Natural killer cell (primary cell): ENCODE data around the gene PPFIA1. TPM values are rescaled to one million over a fixed set of nuclear protein-coding genes. Genes with fewer than 3 reads are reported as not detected.

Source experiments
- ATAC-seq, 3 donors: fragments of 150-1000 bp in 2 of 3; fragments of 200-7000 bp in 1 of 3; cut with Tn5 transposase; 1 replicate in 1 of 3; 2 replicates in 2 of 3; pipeline ENCODE4 v1.10.0; 2021; ENCODE audit warnings: mild to moderate bottlenecking in 2 of 3, moderate library complexity in 2 of 3
- DNase-seq, 2 donors: peaks; one replicate each; pipeline versions ENCODE4 v3.0.0 to v3.0.0-alpha.2; 2013 to 2021; ENCODE audit warnings: mixed read lengths in 1 of 2
- H3K27ac ChIP-seq: one replicate; pipeline ENCODE4 v1.5.1; 2013; ENCODE audit warnings: mild to moderate bottlenecking, low read length
- H3K27me3 ChIP-seq: one replicate; pipeline ENCODE4 v1.6.1; 2013; ENCODE audit warnings: low read length; ENCODE audit not compliant: control insufficient read depth, insufficient read depth
- H3K36me3 ChIP-seq: one replicate; pipeline ENCODE4 v1.6.1; 2013; ENCODE audit warnings: low read length; ENCODE audit not compliant: control insufficient read depth, insufficient read depth
- H3K4me1 ChIP-seq: one replicate; pipeline ENCODE4 v1.6.1; 2013; ENCODE audit warnings: low read length; ENCODE audit not compliant: control insufficient read depth, insufficient read depth
- H3K4me3 ChIP-seq: one replicate; pipeline ENCODE4 v1.5.1; 2013; ENCODE audit warnings: low read length
- H3K9me3 ChIP-seq: one replicate; pipeline ENCODE4 v1.6.1; 2013; ENCODE audit warnings: low read length; ENCODE audit not compliant: control insufficient read depth, insufficient read depth
- H3K27ac Mint-ChIP-seq, 2 donors: one replicate each; pipeline ENCODE4 v1.8.0; 2022; ENCODE audit warnings: mild to moderate bottlenecking in 2 of 2, mixed read lengths in 2 of 2, moderate library complexity in 1 of 2
- H3K27me3 Mint-ChIP-seq, 2 donors: one replicate each; pipeline ENCODE4 v1.8.0; 2022; ENCODE audit warnings: low read depth in 2 of 2, mixed read lengths in 2 of 2
- H3K36me3 Mint-ChIP-seq: one replicate; pipeline ENCODE4 v1.8.0; 2022; ENCODE audit warnings: mixed read lengths
- H3K4me1 Mint-ChIP-seq, 2 donors: one replicate each; pipeline ENCODE4 v1.8.0; 2022; ENCODE audit warnings: mixed read lengths in 2 of 2
- H3K4me3 Mint-ChIP-seq: one replicate; pipeline ENCODE4 v1.8.0; 2022; ENCODE audit warnings: mild to moderate bottlenecking, moderate library complexity, mixed read lengths
- H3K9me3 Mint-ChIP-seq, 2 donors: one replicate each; pipeline ENCODE4 v1.8.0; 2022; ENCODE audit warnings: mixed read lengths in 2 of 2
- WGBS: methylation state at CpG from one replicate; pipeline ENCODE4 v1.1.7; 2013; ENCODE audit warnings: missing lambda C conversion rate; ENCODE audit not compliant: insufficient coverage; 5-methylcytosine and 5-hydroxymethylcytosine counted together
- intact Hi-C: fragments of 100-400 bp; cut with micrococcal nuclease; formaldehyde crosslinking; loops from one replicate; pipeline ENCODE4 v1.14.2; 2022
- total RNA-seq, 4 donors: library from RNA; stranded (reverse); fragments of 120-200 nt in 1 of 4; gene quantifications; one replicate each; pipeline versions ENCODE4 v1.2.3 to v1.2.4, GENCODE V29; 2013 to 2022
- TF ChIP-seq, protein P1 (sequence below): fragments of 200-600 bp; IDR thresholded peaks from one replicate; pipeline ENCODE4 v1.8.0; 2022; ENCODE audit warnings: antibody characterized with exemption

PPFIA1 gene
- total RNA-seq, 3 donors from 2014 or later (not counting 1 experiment from before 2014, with no cell fraction given): 42.1 to 75.4 (median 51.7) TPM

DNA sequence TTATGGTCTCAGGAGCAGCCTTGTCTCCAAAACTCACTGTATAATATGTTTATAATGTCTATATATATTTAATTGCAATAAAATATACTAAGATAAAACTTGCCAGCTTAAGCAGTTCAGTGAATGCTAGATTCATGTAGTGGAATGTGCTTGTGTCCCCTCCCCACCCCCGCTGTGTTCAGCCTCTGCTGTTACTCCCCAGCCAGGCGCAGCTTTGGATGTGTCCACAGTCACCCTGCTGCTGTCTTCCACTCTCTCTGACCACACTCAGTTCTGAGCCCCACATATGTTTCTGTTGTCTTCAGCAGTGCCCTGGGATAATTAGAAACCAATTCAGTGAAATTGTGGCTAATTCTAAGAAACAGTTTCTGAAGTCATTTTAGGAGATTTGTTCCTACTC is 52.2 kb downstream of the PPFIA1 start:
- TF ChIP-seq, protein P1, sequence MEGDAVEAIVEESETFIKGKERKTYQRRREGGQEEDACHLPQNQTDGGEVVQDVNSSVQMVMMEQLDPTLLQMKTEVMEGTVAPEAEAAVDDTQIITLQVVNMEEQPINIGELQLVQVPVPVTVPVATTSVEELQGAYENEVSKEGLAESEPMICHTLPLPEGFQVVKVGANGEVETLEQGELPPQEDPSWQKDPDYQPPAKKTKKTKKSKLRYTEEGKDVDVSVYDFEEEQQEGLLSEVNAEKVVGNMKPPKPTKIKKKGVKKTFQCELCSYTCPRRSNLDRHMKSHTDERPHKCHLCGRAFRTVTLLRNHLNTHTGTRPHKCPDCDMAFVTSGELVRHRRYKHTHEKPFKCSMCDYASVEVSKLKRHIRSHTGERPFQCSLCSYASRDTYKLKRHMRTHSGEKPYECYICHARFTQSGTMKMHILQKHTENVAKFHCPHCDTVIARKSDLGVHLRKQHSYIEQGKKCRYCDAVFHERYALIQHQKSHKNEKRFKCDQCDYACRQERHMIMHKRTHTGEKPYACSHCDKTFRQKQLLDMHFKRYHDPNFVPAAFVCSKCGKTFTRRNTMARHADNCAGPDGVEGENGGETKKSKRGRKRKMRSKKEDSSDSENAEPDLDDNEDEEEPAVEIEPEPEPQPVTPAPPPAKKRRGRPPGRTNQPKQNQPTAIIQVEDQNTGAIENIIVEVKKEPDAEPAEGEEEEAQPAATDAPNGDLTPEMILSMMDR: no peak
- intact Hi-C loops: no loop called here
- Mint-ChIP-seq H3K27ac (no peak overlapping the region), H3K27me3 (no peaks in the 10 kb centered on the region), H3K4me3 (no peak overlapping the region), H3K4me1 (peaks cover 0 to 5% of the 10 kb centered on the region in 2 donors), H3K9me3 (no peaks in the 10 kb centered on the region), H3K36me3 (peaks cover 17% of the 10 kb centered on the region)
- H3K4me1 ChIP-seq: no peaks in the 10 kb centered on the region
- WGBS: 96% methylated on average over 2 of the region's 2 CpGs
- H3K27me3 ChIP-seq: no peaks in the 10 kb centered on the region
- H3K9me3 ChIP-seq: no peaks in the 10 kb centered on the region
- ATAC-seq (no peak), DNase-seq (no peak)
- H3K27ac ChIP-seq: no peak overlapping the region
- peaks cover 43% of the 10 kb centered on the region for H3K36me3 ChIP-seq
- no peak overlapping the region for H3K4me3 ChIP-seq

DNA sequence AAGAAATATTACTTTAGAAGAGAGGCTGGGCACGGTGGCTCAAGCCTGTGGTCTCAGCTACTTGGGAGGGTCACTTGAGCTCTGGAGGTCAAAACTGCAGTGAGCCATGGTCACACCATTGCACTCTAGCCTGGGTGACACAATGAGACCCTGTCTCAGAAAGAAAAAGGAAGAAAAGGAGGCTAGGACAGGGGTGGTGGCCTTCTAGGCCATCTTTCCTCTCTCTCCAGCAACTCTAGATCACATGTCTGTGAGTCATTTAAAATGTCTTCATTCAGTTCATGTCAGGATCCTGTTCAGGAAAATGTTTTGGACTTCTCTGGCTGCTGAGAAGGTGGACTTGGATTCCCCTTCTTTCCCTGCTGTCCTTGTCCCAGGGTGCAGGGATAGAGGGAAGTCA is 53.3 kb downstream of the PPFIA1 start:
- TF ChIP-seq, protein P1: no peak
- H3K27ac ChIP-seq: no peak overlapping the region
- peaks cover 45% of the 10 kb centered on the region for H3K36me3 ChIP-seq
- H3K36me3 Mint-ChIP-seq: peaks cover 27% of the 10 kb centered on the region
- no peak overlapping the region for H3K27ac Mint-ChIP-seq
- no peaks in the 10 kb centered on the region for H3K27me3 ChIP-seq
- no peaks in the 10 kb centered on the region for H3K9me3 ChIP-seq
- H3K9me3 Mint-ChIP-seq: no peaks in the 10 kb centered on the region
- no peak overlapping the region for H3K4me3 Mint-ChIP-seq
- H3K4me3 ChIP-seq: no peak overlapping the region
- peaks cover 0 to 5% of the 10 kb centered on the region in 2 donors for H3K4me1 Mint-ChIP-seq
- intact Hi-C loops: no loop called here
- H3K4me1 ChIP-seq: no peaks in the 10 kb centered on the region
- 100% methylated on average over 1 of the region's 1 CpG for WGBS
- H3K27me3 Mint-ChIP-seq: no peaks in the 10 kb centered on the region
- DNase-seq: no peak
- no peak for ATAC-seq

- Histone ChIP-seq H3K4me1 (no peaks in the 10 kb centered on the region), H3K27ac (no peak overlapping the region), H3K9me3 (no peaks in the 10 kb centered on the region), H3K36me3 (peaks cover 48% of the 10 kb centered on the region), H3K27me3 (no peaks in the 10 kb centered on the region), H3K4me3 (no peak overlapping the region)
- intact Hi-C loops: no loop called here
- peaks cover 27% of the 10 kb centered on the region for H3K36me3 Mint-ChIP-seq
- no peak overlapping the region for H3K4me3 Mint-ChIP-seq
- no peak overlapping the region for H3K27ac Mint-ChIP-seq
- H3K9me3 Mint-ChIP-seq: no peaks in the 10 kb centered on the region
- DNase-seq (no peak), ATAC-seq (no peak)
- H3K4me1 Mint-ChIP-seq: peaks cover 0 to 5% of the 10 kb centered on the region in 2 donors
- TF ChIP-seq, protein P1: no peak
- H3K27me3 Mint-ChIP-seq: no peaks in the 10 kb centered on the region
- WGBS: 93% methylated on average over 10 of the region's 10 CpGs
These were observed 54.1 kb downstream of the PPFIA1 start for GRCh38 chr11:70324376-70325115.

DNA sequence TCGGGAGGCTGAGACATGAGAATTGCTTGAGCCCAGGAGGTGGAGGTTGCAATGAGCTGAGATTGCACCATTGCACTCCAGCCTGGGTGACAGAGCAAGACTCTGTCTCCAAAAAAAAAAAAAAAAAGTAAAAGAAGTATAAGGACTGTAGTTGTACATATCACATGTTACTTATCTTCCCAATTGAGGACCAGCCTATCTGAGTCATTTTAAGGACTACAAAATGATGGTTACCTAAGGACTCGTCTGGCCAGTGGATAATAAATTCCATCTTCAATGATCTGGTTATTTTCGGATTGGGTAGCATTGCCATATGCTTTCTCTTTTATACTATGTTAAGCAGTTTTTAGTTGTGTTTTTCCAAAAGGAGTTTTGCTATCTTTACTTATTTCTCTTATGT is 55.3 kb downstream of the PPFIA1 start:
- WGBS: 83% methylated on average over 1 of the region's 3 CpGs

More for the DNA sequence above, 55.3 kb downstream of the PPFIA1 start:
- H3K4me1 ChIP-seq: no peaks in the 10 kb centered on the region
- no peaks in the 10 kb centered on the region for H3K27me3 ChIP-seq
- Mint-ChIP-seq H3K27me3 (no peaks in the 10 kb centered on the region), H3K4me3 (no peak overlapping the region), H3K36me3 (peaks cover 34% of the 10 kb centered on the region), H3K9me3 (no peaks in the 10 kb centered on the region), H3K4me1 (peaks cover 0 to 5% of the 10 kb centered on the region in 2 donors), H3K27ac (no peak overlapping the region)
- TF ChIP-seq, protein P1: no peak
- DNase-seq (no peak), ATAC-seq (no peak)
- peaks cover 50% of the 10 kb centered on the region for H3K36me3 ChIP-seq
- no peak overlapping the region for H3K27ac ChIP-seq
- no peak overlapping the region for H3K4me3 ChIP-seq
- no peaks in the 10 kb centered on the region for H3K9me3 ChIP-seq
- intact Hi-C loops: no loop called here
